ENCODE data around the gene UBE2Q1. TPM values are rescaled to one million over a fixed set of nuclear protein-coding genes. Genes with fewer than 3 reads are reported as not detected.
"Not testable (repeated sequence)": the region's sequence is repeated elsewhere in the genome, so short reads cannot be mapped to it uniquely, and the experiment has no call there.

UBE2Q1 gene
- total RNA-seq, 2 donors from 2014 or later, result 18.5 to 26.3 TPM

GRCh38 chr1:154533952-154534844, 24.3 kb downstream of the UBE2Q1 start:
- TF ChIP-seq CTCF (IDR thresholded peaks at IDR 0.05), result peak in 1 of 2 donors; percentile 47
- Histone ChIP-seq H3K4me1 (no peaks in the 10 kb centered on the region), H3K27me3 (no peaks in the 10 kb centered on the region), H3K4me3 (no peak overlapping the region), H3K27ac (no peak overlapping the region), H3K9me3 (no peaks in the 10 kb centered on the region), H3K36me3 (no peaks in the 10 kb centered on the region)
- DNase-seq (ENCODE audit: low spot score), result no peak

- H3K4me1 ChIP-seq; H3K27ac ChIP-seq; DNase-seq (ENCODE audit: low spot score); H3K27me3 ChIP-seq; H3K36me3 ChIP-seq; H3K4me3 ChIP-seq; H3K9me3 ChIP-seq: not testable (repeated sequence)
Observed at GRCh38 chr1:154531950-154532349, 26.5 kb downstream of the UBE2Q1 start.

DNA sequence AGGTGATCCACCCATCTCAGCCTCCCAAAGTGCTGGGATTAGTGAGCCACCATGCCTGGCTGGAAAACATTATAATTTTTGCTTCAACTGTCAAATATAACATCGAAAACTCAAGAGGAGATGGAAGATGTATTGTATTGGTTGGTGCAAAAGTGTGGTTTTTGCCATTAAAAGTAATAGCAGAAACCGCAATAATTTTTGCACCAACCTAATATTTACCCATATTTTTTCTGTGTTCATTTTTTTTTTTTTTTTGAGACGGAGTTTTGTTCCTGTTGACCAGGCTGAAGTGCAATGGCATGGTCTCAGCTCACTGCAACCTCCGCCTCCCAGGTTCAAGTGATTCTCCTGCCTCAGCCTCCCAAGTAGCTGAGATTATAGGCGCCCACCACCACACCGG, 29.2 kb downstream of the UBE2Q1 start:
- H3K36me3 ChIP-seq, result no peaks in the 10 kb centered on the region
- no peak overlapping the region for H3K27ac ChIP-seq
- H3K4me3 ChIP-seq, result no peak overlapping the region
- no peak for TF ChIP-seq CTCF (IDR thresholded peaks at IDR 0.05)
- no peaks in the 10 kb centered on the region for H3K9me3 ChIP-seq
- no peaks in the 10 kb centered on the region for H3K27me3 ChIP-seq
- H3K4me1 ChIP-seq, result no peaks in the 10 kb centered on the region
- no peak for DNase-seq (ENCODE audit: low spot score)

DNA sequence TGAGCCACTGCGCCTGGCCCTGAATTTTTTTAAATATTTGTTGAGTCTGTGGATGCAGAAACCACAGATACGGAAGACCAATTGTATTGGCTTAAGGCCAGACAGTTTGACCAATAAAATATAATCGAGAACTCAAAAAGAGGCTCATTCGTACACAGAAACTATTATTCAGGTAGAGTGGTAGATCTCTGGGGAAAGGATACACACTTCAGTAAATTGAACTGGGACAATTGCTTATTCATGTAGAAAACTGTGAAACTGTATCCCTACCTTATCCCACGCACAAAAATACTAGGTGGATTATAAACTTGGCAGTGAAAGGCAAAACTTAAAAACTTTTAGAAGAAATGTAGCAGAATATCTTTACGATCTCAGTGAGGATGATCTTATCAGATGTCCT, 31.3 kb downstream of the UBE2Q1 start:
- Histone ChIP-seq H3K27ac (no peak overlapping the region), H3K4me1 (no peaks in the 10 kb centered on the region), H3K27me3 (no peaks in the 10 kb centered on the region), H3K9me3 (no peaks in the 10 kb centered on the region), H3K36me3 (no peaks in the 10 kb centered on the region), H3K4me3 (no peak overlapping the region)
- no peak for TF ChIP-seq CTCF (IDR thresholded peaks at IDR 0.05)
- no peak for DNase-seq (ENCODE audit: low spot score)

- H3K36me3 ChIP-seq, result no peaks in the 10 kb centered on the region
- H3K4me3 ChIP-seq, result no peak overlapping the region
- DNase-seq (ENCODE audit: low spot score), result no peak
- TF ChIP-seq CTCF (IDR thresholded peaks at IDR 0.05), result no peak
- peaks cover 0 to 16% of the 10 kb centered on the region in 2 donors for H3K4me1 ChIP-seq
- no peaks in the 10 kb centered on the region for H3K9me3 ChIP-seq
- H3K27ac ChIP-seq, result no peak overlapping the region
- no peaks in the 10 kb centered on the region for H3K27me3 ChIP-seq
Observed at GRCh38 chr1:154524881-154525280, 33.6 kb downstream of the UBE2Q1 start.

DNA sequence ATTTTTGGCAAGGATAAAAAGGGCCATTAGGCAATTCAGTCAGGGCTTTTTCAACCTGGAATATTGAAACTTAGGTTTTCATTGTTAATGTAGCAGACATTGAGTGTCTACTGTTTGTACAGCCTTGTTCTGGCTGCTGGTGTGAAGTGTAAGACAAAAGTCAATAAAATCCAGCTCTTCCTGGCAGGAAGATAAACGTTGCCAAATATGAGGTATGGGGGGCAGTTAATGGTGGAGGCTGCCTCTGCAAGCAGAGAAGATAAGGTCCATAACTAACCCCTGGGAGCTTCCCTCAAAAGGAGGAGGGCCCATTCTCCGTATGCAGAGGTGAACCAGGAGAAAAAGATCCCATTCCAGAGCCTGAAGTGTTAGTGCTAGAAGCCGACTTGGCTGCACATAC, 36.8 kb downstream of the UBE2Q1 start:
- Histone ChIP-seq H3K27ac (no peak overlapping the region), H3K27me3 (no peaks in the 10 kb centered on the region), H3K9me3 (no peaks in the 10 kb centered on the region), H3K4me3 (no peak overlapping the region), H3K4me1 (peaks cover 0 to 18% of the 10 kb centered on the region in 2 donors), H3K36me3 (no peaks in the 10 kb centered on the region)
- DNase-seq (ENCODE audit: low spot score), result no peak
- TF ChIP-seq CTCF (IDR thresholded peaks at IDR 0.05), result no peak
